HL-60 (cell line): ENCODE data around the gene ADRA2C.

Source experiments
- DNase-seq, 2 experiments: peaks; one replicate each; pipeline ENCODE4 v3.0.0-alpha.2; 2010 to 2020; ENCODE audit warnings: low read depth in 1 of 2, low spot score in 1 of 2
- H3K27ac ChIP-seq: fragments of 250-450 bp; sonication (Bioruptor Pico); replicated peaks from 2 replicates; pipeline ENCODE4 v1.5.1; 2020; ENCODE audit warnings: mild to moderate bottlenecking, moderate library complexity
- H3K27me3 ChIP-seq: fragments of 250-450 bp; sonication (Bioruptor Pico); 2 replicates; pipeline ENCODE4 v1.5.1; 2021; ENCODE audit warnings: mild to moderate bottlenecking, moderate library complexity; ENCODE audit not compliant: insufficient read depth, poor library complexity, severe bottlenecking
- H3K4me3 ChIP-seq: replicated peaks from 2 replicates; pipeline ENCODE4 v1.5.1; 2011; ENCODE audit warnings: mild to moderate bottlenecking, control low read depth, low read length; ENCODE audit not compliant: insufficient read depth
- CTCF ChIP-seq: IDR thresholded peaks from one replicate; pipeline ENCODE4 v1.5.1; 2011; ENCODE audit warnings: low read length, control low read depth, inconsistent platforms; ENCODE audit not compliant: insufficient read depth
- GABPA ChIP-seq: IDR thresholded peaks from 2 replicates; pipeline ENCODE4 v1.6.1; 2012; ENCODE audit warnings: low read depth
- POLR2AphosphoS5 ChIP-seq: IDR thresholded peaks from 2 replicates; pipeline ENCODE4 v1.6.1; 2012; ENCODE audit warnings: low read depth
- REST ChIP-seq: IDR thresholded peaks from 2 replicates; pipeline ENCODE4 v1.6.1; 2012; ENCODE audit warnings: low read depth; ENCODE audit not compliant: insufficient replicate concordance
- SPI1 ChIP-seq: IDR thresholded peaks from 2 replicates; pipeline ENCODE4 v1.6.1; 2012; ENCODE audit warnings: low read depth, mild to moderate bottlenecking, borderline replicate concordance

The ADRA2C gene

GRCh38 chr4:3810796-3811485, 44.8 kb downstream of the ADRA2C start:
- H3K4me3 ChIP-seq = no peak overlapping the region
- TF ChIP-seq REST = no peak
- no peak for DNase-seq
- H3K27me3 ChIP-seq = no peaks in the 10 kb centered on the region
- no peak overlapping the region for H3K27ac ChIP-seq

DNA sequence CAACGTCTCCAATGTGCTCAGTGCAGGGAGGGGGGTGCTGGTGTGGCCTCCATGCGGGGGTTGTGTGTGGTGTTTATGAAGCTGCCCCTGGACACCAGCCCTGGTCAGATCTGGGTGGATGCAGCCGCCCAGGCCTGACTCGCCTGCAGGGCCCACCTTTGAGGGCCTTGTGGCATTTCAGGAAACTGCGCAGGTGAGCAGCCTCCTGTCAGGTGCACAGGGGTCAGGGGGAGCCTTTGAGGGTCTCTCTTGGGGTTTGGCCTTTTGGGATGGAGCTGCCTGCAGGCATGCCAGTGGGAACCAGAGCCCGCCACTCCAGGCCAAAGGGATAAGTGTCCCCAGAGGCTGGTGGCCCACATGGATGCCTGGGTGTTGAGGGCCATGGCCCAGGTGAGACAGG, 45.4 kb downstream of the ADRA2C start:
- no peak for DNase-seq
- H3K27ac ChIP-seq = no peak overlapping the region
- TF ChIP-seq GABPA = no peak
- no peak for TF ChIP-seq SPI1
- no peak for TF ChIP-seq REST
- TF ChIP-seq CTCF = no peak
- TF ChIP-seq POLR2AphosphoS5 = no peak
- no peaks in the 10 kb centered on the region for H3K27me3 ChIP-seq
- no peak overlapping the region for H3K4me3 ChIP-seq

DNA sequence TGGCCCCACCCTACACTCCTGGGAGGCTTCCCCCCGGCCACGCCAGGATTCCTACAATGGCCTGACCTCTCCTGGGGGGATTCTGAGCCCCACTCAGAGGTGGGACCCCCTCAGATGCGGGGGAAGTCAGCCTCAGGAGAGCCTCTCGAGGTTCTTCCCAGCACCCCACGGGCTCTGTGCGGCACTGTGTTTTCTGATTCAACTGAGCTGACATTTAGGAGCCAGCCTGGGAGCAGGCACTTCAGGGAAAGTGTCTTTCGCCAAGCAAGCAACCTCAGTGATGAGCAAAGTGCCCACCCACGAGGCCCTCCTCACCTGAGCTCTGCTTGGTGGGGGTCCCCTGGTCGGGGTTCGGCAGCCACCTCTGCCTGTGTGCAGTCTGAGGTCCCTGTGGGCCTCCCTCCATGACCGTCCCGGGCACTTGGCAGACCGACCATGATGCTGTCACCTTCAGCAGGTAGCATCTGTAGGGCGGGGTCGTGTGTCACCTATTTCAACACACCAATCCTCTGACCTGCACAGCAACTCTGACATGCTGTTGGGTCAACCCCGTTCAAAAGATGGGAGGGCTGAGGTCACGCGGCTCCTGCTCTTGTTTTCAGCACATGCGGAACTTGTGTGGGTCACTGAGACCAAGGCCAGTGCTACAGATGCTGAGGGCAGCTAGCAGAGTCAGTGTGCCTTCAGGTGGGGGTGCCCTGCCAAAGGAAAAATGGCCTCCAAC, 46.2 kb downstream of the ADRA2C start:
- Histone ChIP-seq H3K4me3 (no peak overlapping the region), H3K27ac (no peak overlapping the region), H3K27me3 (no peaks in the 10 kb centered on the region)
- TF ChIP-seq POLR2AphosphoS5 (no peak), CTCF (no peak), REST (no peak)
- DNase-seq = no peak
